Anterior cingulate cortex (tissue), 58 donors: Measurements from ENCODE around the gene WWOX.

Experiments used
- DNase-seq, 58 donors: peaks; one replicate each; lab custom pipeline; 2025; lab: John Stamatoyannopoulos, UW

Gene WWOX

GRCh38 chr16:78982096-78982744 is 882.8 kb downstream of the WWOX start:
- no peak for DNase-seq

GRCh38 chr16:78984324-78984723 is 884.9 kb downstream of the WWOX start:
- DNase-seq = no peak

- peak in 3 of 58 donors; percentile 10 to 19 (median 15) for DNase-seq
These were observed 885.5 kb downstream of the WWOX start for GRCh38 chr16:78984887-78985464.

- no peak for DNase-seq
These were observed 886.5 kb downstream of the WWOX start for GRCh38 chr16:78985716-78986605.

- DNase-seq = no peak
These were observed 888.2 kb downstream of the WWOX start for GRCh38 chr16:78987666-78988065.

GRCh38 chr16:78988361-78988969 is 889.0 kb downstream of the WWOX start:
- DNase-seq = no peak

- peak in 1 of 58 donors; percentile 5 for DNase-seq
These were observed 890.9 kb downstream of the WWOX start for GRCh38 chr16:78990309-78990701.

- DNase-seq = no peak
These were observed 892.5 kb downstream of the WWOX start for GRCh38 chr16:78992001-78992400.

- DNase-seq = no peak
These were observed 893.9 kb downstream of the WWOX start for GRCh38 chr16:78993346-78993745.

- no peak for DNase-seq
These were observed 894.8 kb downstream of the WWOX start for GRCh38 chr16:78994135-78994745.

GRCh38 chr16:78995441-78995840 is 896.0 kb downstream of the WWOX start:
- no peak for DNase-seq

- DNase-seq = peak in 33 of 58 donors; percentile 10 to 67 (median 33)
These were observed 897.3 kb downstream of the WWOX start for GRCh38 chr16:78996790-78997189.

- no peak for DNase-seq
These were observed 899.4 kb downstream of the WWOX start for GRCh38 chr16:78998879-78999278.

- peak in 3 of 58 donors; percentile 6 to 17 (median 11) for DNase-seq
These were observed 901.9 kb downstream of the WWOX start for GRCh38 chr16:79001156-79001967.

GRCh38 chr16:79003026-79003609 is 903.7 kb downstream of the WWOX start:
- no peak for DNase-seq

- DNase-seq = peak in 22 of 58 donors; percentile 7 to 66 (median 24)
These were observed 904.9 kb downstream of the WWOX start for GRCh38 chr16:79004309-79004708.

GRCh38 chr16:79005096-79005495 is 905.6 kb downstream of the WWOX start:
- DNase-seq = no peak

- DNase-seq = no peak
These were observed 906.8 kb downstream of the WWOX start for GRCh38 chr16:79006206-79006605.

- DNase-seq = no peak
These were observed 907.3 kb downstream of the WWOX start for GRCh38 chr16:79006765-79007164.
